ENCODE measurements around the gene CRHBP.
A peak's percentile ranks its signal among the peaks of the same experiment; 100 is the strongest.
"Not testable (repeated sequence)": the region's sequence is repeated elsewhere in the genome, so short reads cannot be mapped to it uniquely, and the experiment has no call there.

CRHBP gene

GRCh38 chr5:76972689-76973088 is 19.8 kb downstream of the CRHBP start:
- TF ChIP-seq FOXP2 (optimal IDR thresholded peaks at IDR 0.05; ENCODE audit: control extremely low read depth, extremely low read length, insufficient read depth) (no peak), EZH2 (IDR thresholded peaks at IDR 0.05) (no peak), POLR2AphosphoS5 (IDR thresholded peaks at IDR 0.05; ENCODE audit: borderline replicate concordance, low read depth, low read length) (no peak)
- no peak for DNase-seq (ENCODE audit: low read depth, low spot score)
- Histone ChIP-seq H3K27ac (no peak overlapping the region), H3K9ac (ENCODE audit: insufficient read length) (no peak overlapping the region), H3K9me3 (ENCODE audit: low read depth, low read length) (no peaks in the 10 kb centered on the region), H3K4me3 (no peak overlapping the region), H3K36me3 (ENCODE audit: insufficient read depth, low read length) (no peaks in the 10 kb centered on the region)

GRCh38 chr5:76974785-76975184 is 21.9 kb downstream of the CRHBP start:
- H3K36me3 ChIP-seq (ENCODE audit: insufficient read depth, low read length) = no peaks in the 10 kb centered on the region
- H3K9me3 ChIP-seq (ENCODE audit: low read depth, low read length) = no peaks in the 10 kb centered on the region
- no peak overlapping the region for H3K9ac ChIP-seq (ENCODE audit: insufficient read length)
- no peak for DNase-seq (ENCODE audit: low read depth, low spot score)
- H3K27ac ChIP-seq = peak overlapping the region; percentile 15; the same call in 1 of the 2 replicates
- no peak for TF ChIP-seq FOXP2 (optimal IDR thresholded peaks at IDR 0.05; ENCODE audit: control extremely low read depth, extremely low read length, insufficient read depth)
- TF ChIP-seq EZH2 (IDR thresholded peaks at IDR 0.05) = no peak
- TF ChIP-seq POLR2AphosphoS5 (IDR thresholded peaks at IDR 0.05; ENCODE audit: borderline replicate concordance, low read depth, low read length) = no peak
- peak overlapping the region; percentile 8; the same call in 1 of the 2 replicates for H3K4me3 ChIP-seq

- Histone ChIP-seq H3K4me3 (no peak overlapping the region), H3K9me3 (ENCODE audit: low read depth, low read length) (no peaks in the 10 kb centered on the region), H3K27ac (no peak overlapping the region), H3K36me3 (ENCODE audit: insufficient read depth, low read length) (no peaks in the 10 kb centered on the region), H3K9ac (ENCODE audit: insufficient read length) (no peak overlapping the region)
- DNase-seq (ENCODE audit: low read depth, low spot score) = no peak
- no peak for TF ChIP-seq POLR2AphosphoS5 (IDR thresholded peaks at IDR 0.05; ENCODE audit: borderline replicate concordance, low read depth, low read length)
- no peak for TF ChIP-seq EZH2 (IDR thresholded peaks at IDR 0.05)
- no peak for TF ChIP-seq FOXP2 (optimal IDR thresholded peaks at IDR 0.05; ENCODE audit: control extremely low read depth, extremely low read length, insufficient read depth)
These were observed 26.0 kb downstream of the CRHBP start for GRCh38 chr5:76978869-76979268.

- Histone ChIP-seq H3K9me3 (ENCODE audit: low read depth, low read length) (no peaks in the 10 kb centered on the region), H3K4me3 (no peak overlapping the region), H3K27ac (no peak overlapping the region), H3K9ac (ENCODE audit: insufficient read length) (no peak overlapping the region), H3K36me3 (ENCODE audit: insufficient read depth, low read length) (no peaks in the 10 kb centered on the region)
- DNase-seq (ENCODE audit: low read depth, low spot score) = no peak
- TF ChIP-seq FOXP2 (optimal IDR thresholded peaks at IDR 0.05; ENCODE audit: control extremely low read depth, extremely low read length, insufficient read depth) (no peak), EZH2 (IDR thresholded peaks at IDR 0.05) (no peak), POLR2AphosphoS5 (IDR thresholded peaks at IDR 0.05; ENCODE audit: borderline replicate concordance, low read depth, low read length) (no peak)
These were observed 27.8 kb downstream of the CRHBP start for GRCh38 chr5:76980518-76981144.

GRCh38 chr5:76982450-76982849 is 29.6 kb downstream of the CRHBP start:
- Histone ChIP-seq H3K9me3 (ENCODE audit: low read depth, low read length) (no peaks in the 10 kb centered on the region), H3K36me3 (ENCODE audit: insufficient read depth, low read length) (no peaks in the 10 kb centered on the region)
- no peak for DNase-seq (ENCODE audit: low read depth, low spot score)

GRCh38 chr5:76983468-76983867 is 30.6 kb downstream of the CRHBP start:
- Histone ChIP-seq H3K9ac (ENCODE audit: insufficient read length) (no peak overlapping the region), H3K4me3 (no peak overlapping the region), H3K27ac (no peak overlapping the region), H3K36me3 (ENCODE audit: insufficient read depth, low read length) (no peaks in the 10 kb centered on the region), H3K9me3 (ENCODE audit: low read depth, low read length) (no peaks in the 10 kb centered on the region)
- TF ChIP-seq FOXP2 (optimal IDR thresholded peaks at IDR 0.05; ENCODE audit: control extremely low read depth, extremely low read length, insufficient read depth) (no peak), EZH2 (IDR thresholded peaks at IDR 0.05) (no peak), POLR2AphosphoS5 (IDR thresholded peaks at IDR 0.05; ENCODE audit: borderline replicate concordance, low read depth, low read length) (no peak)
- no peak for DNase-seq (ENCODE audit: low read depth, low spot score)

More at GRCh38 chr5:76982450-76982849, 29.6 kb downstream of the CRHBP start:
- no peak for TF ChIP-seq FOXP2 (optimal IDR thresholded peaks at IDR 0.05; ENCODE audit: control extremely low read depth, extremely low read length, insufficient read depth)
- no peak for TF ChIP-seq EZH2 (IDR thresholded peaks at IDR 0.05)
- TF ChIP-seq POLR2AphosphoS5 (IDR thresholded peaks at IDR 0.05; ENCODE audit: borderline replicate concordance, low read depth, low read length) = no peak
- no peak overlapping the region for H3K27ac ChIP-seq
- no peak overlapping the region for H3K4me3 ChIP-seq
- no peak overlapping the region for H3K9ac ChIP-seq (ENCODE audit: insufficient read length)

GRCh38 chr5:76986825-76987526 is 34.1 kb downstream of the CRHBP start:
- H3K9ac ChIP-seq (ENCODE audit: insufficient read length) = no peak overlapping the region
- H3K36me3 ChIP-seq (ENCODE audit: insufficient read depth, low read length) = no peaks in the 10 kb centered on the region
- TF ChIP-seq FOXP2 (optimal IDR thresholded peaks at IDR 0.05; ENCODE audit: control extremely low read depth, extremely low read length, insufficient read depth) = no peak
- H3K9me3 ChIP-seq (ENCODE audit: low read depth, low read length) = no peaks in the 10 kb centered on the region
- H3K4me3 ChIP-seq = no peak overlapping the region
- DNase-seq (ENCODE audit: low read depth, low spot score) = no peak
- H3K27ac ChIP-seq = no peak overlapping the region

GRCh38 chr5:76990899-76991459 is 38.1 kb downstream of the CRHBP start:
- Histone ChIP-seq H3K27ac (no peak overlapping the region), H3K36me3 (ENCODE audit: insufficient read depth, low read length) (no peaks in the 10 kb centered on the region), H3K4me3 (no peak overlapping the region), H3K9ac (ENCODE audit: insufficient read length) (no peak overlapping the region), H3K9me3 (ENCODE audit: low read depth, low read length) (no peaks in the 10 kb centered on the region)
- DNase-seq (ENCODE audit: low read depth, low spot score) = no peak
- TF ChIP-seq POLR2AphosphoS5 (IDR thresholded peaks at IDR 0.05; ENCODE audit: borderline replicate concordance, low read depth, low read length) = no peak
- TF ChIP-seq EZH2 (IDR thresholded peaks at IDR 0.05) = no peak
- TF ChIP-seq FOXP2 (optimal IDR thresholded peaks at IDR 0.05; ENCODE audit: control extremely low read depth, extremely low read length, insufficient read depth) = no peak

GRCh38 chr5:76993436-76993835 is 40.6 kb downstream of the CRHBP start:
- not testable (repeated sequence) for H3K36me3 ChIP-seq (ENCODE audit: insufficient read depth, low read length); H3K9me3 ChIP-seq (ENCODE audit: low read depth, low read length); H3K27ac ChIP-seq; H3K9ac ChIP-seq (ENCODE audit: insufficient read length); DNase-seq (ENCODE audit: low read depth, low spot score); H3K4me3 ChIP-seq

Data from SK-N-MC (cell line).